ACHN (cell line): ENCODE data around the gene PDYN.

Experiments
- DNase-seq: peaks from one replicate; pipeline ENCODE4 v3.0.0-alpha.2; 2015
- in situ Hi-C: cut with HindIII; loops from 2 replicates; pipeline ENCODE4 v1.10.0; 2017; ENCODE audit warnings: low sequenced_read_pairs, low pct_ligation_motif_present, low pct_unique_long_range_greater_than_20kb

Gene PDYN

GRCh38 chr20:1941226-1941625, 52.6 kb downstream of the PDYN start:
- DNase-seq: no peak

DNA sequence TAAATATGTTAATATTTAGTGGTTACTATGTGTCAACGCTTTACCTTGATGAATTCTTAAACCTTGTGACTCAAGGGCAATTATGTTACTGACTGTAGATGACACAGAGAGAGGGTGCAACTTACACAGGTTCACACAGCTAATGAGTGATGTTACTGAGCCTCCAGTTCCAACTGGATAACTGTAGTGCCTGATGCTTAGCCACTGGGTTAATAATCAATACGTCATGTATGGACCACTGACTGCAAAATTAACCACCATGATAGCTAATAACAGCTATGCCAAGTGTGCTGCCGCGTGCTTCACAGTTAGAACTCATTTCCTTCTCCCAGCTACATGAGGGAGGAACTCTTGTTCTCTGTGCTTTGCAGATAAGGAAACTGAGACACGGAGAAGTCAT, 53.3 kb downstream of the PDYN start:
- no peak for DNase-seq
- in situ Hi-C loops: no loop called here

More at GRCh38 chr20:1941226-1941625, 52.6 kb downstream of the PDYN start:
- in situ Hi-C loops: no loop called here

DNA sequence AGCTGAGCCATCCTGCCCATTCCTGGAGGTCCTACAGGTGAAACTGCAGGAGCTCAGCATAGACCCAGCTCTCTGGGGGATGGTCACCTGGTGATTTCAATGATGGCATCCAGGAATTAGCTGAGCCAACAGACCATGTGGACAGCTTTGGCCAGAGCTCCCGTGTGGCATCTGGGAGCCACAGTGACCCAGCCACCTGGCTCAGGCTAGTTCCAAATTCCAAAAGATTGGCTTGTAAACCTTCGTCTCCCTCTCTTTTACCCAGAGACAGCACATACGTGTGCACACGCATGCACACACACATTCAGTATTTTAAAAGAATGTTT, 54.6 kb downstream of the PDYN start:
- DNase-seq: no peak
- in situ Hi-C loops: no loop called here

DNA sequence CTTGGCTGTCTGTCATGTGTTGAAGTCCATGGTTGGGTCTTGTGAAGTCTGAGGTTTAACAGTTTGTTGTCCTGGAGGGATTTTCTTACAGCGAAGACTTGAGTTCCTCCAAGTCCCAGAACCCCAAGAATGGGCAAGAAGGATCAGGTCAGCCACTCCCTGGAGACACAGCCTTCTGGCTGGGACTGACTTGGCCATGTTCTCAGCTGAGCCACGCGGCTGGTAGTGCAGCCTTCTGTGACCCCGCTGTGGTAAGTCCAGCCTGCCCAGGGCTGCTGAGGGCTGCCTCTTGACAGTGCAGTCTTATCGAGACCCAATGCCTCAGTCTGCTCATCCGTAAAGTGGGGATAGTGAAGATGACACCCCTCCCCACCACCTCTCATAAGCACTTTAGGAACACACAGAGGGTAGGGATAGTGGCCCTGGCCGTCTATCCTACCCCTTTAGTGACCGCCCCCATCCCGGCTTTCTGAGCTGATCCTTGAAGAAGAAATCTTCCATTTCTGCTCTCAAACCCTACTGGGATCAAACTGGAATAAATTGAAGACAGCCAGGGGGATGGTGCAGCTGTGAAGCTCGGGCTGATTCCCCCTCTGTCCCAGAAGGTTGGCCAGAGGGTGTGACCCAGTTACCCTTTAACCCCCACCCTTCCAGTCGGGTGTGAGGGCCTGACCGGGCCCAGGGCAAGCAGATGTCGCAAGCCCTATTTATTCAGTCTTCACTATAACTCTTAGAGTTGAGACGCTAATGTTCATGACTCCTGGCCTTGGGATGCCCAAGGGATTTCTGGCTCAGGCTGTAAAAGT, 55.2 kb downstream of the PDYN start:
- in situ Hi-C loops: no loop called here

GRCh38 chr20:1937316-1937976, 56.4 kb downstream of the PDYN start:
- DNase-seq: no peak
- in situ Hi-C loops: no loop called here

More for the DNA sequence above, 55.2 kb downstream of the PDYN start:
- no peak for DNase-seq

- no peak for DNase-seq
- in situ Hi-C loops: no loop called here
Measured at GRCh38 chr20:1935696-1936366, 58.0 kb downstream of the PDYN start.

DNA sequence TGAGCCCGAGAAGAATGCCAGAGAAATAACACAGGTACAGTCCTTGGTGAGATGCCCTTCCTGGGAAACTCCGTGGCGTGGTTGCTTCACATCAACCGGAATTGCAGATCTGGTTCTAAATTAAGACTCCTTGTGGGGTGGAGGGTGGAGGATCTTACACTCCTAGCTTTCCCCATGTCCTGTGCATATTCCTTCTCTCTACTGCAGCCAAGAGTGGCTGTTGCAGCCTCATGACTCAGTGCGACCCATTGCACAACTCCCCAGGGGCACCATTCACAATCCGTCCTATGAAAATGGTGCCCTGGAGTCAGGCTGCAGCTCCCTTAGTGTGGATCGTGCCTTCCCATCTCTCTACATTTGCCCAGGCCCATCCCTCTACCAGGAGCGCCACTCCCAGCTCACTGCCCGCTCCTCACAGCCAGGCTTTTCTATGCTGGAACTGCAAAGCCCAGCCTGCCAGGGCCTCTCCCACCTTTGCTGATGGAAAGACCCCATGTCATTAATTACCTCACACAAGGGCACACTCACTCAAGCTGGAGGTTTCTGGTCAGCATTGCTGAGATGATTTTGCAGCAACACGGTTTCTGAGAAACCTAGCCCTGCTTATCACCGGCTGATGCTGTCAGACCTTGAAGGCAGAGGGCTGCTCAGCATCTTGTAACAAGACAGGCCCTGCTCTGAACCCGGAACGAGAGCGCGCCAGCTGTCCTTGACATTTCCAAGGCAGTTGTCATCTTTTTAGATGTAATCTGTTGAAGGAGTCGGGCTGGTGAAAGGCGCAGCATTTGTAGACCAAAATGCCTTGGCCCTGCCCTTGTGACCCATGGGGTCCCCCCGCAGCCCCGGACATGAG, 58.9 kb downstream of the PDYN start:
- in situ Hi-C loops: no loop called here
- DNase-seq: no peak

DNA sequence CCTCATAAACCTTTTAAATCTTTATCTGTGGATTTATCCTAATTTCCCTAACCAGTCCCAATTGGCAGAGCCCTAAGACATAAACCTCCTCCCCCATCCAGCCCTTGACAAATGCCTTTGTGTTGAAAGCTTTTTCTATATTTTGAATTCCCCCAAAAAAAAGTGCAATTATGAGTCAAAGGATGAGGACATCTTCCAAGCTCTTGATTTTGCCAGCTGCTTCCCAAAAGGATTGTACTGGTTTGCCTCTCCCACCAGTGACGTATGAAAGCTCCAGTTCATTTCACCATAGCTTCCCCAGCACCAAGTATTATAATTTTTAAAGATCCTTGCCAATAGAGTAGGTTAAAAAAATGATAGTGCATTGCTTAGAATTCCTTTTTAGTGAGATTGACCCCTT, 59.7 kb downstream of the PDYN start:
- no peak for DNase-seq
- in situ Hi-C loops: no loop called here

GRCh38 chr20:1933465-1933870, 60.4 kb downstream of the PDYN start:
- in situ Hi-C loops: no loop called here
- DNase-seq: no peak

DNA sequence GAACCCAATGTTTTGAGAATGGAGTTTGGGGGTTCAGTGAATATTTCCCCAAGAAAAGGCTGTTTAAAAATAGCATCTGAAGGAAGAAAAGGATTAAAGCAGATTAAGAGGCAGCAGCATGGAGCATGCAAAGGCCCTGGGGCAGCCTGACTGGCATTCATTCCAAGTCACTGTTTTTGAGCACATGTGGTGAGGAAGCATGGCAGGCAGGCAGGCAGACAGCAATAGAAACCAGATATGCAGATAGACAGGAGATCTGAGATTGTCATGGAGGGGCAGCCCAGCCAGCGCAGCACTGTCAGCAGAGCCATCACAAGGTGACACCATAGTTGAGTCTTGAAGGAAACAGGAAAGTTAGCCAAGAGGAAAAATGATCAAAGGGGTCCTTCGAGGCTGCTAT, 60.9 kb downstream of the PDYN start:
- in situ Hi-C loops: no loop called here
- DNase-seq: no peak

- no peak for DNase-seq
- in situ Hi-C loops: no loop called here
Measured at GRCh38 chr20:1931830-1932229, 62.0 kb downstream of the PDYN start.

GRCh38 chr20:1930165-1930564, 63.7 kb downstream of the PDYN start:
- in situ Hi-C loops: no loop called here
- no peak for DNase-seq

DNA sequence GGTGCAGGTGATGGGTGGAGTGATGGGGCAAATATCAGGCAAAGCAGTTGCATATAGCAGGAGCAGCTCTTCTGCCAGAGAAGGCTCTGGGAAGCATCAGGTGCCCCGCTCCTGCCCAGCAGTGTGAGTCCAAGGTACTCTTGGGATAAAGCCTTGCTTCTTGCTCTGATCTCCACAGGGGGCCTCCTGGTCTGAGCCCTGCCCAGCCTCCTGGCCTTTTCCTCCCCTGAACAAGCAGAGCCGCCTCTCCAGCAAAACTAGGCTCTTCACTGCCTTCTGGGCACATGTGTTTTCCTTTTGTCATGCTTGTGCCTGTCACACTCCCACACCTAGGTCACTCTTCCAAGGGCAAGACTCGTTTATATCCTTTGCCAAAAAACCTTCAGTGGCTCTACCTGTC, 64.4 kb downstream of the PDYN start:
- in situ Hi-C loops: no loop called here

GRCh38 chr20:1928782-1929181, 65.1 kb downstream of the PDYN start:
- DNase-seq: no peak

More for the DNA sequence above, 64.4 kb downstream of the PDYN start:
- no peak for DNase-seq

More at GRCh38 chr20:1928782-1929181, 65.1 kb downstream of the PDYN start:
- in situ Hi-C loops: no loop called here
